HG03066 (cell line): ENCODE data around the gene C22orf15.
A peak's percentile ranks its signal among the peaks of the same experiment; 100 is the strongest.

Source experiments
- ATAC-seq: cut with Tn5 transposase; IDR thresholded peaks from one replicate; pipeline ENCODE4 v1.9.1; 2021; ENCODE audit warnings: low read depth; ENCODE audit not compliant: unreplicated experiment

The C22orf15 gene

DNA sequence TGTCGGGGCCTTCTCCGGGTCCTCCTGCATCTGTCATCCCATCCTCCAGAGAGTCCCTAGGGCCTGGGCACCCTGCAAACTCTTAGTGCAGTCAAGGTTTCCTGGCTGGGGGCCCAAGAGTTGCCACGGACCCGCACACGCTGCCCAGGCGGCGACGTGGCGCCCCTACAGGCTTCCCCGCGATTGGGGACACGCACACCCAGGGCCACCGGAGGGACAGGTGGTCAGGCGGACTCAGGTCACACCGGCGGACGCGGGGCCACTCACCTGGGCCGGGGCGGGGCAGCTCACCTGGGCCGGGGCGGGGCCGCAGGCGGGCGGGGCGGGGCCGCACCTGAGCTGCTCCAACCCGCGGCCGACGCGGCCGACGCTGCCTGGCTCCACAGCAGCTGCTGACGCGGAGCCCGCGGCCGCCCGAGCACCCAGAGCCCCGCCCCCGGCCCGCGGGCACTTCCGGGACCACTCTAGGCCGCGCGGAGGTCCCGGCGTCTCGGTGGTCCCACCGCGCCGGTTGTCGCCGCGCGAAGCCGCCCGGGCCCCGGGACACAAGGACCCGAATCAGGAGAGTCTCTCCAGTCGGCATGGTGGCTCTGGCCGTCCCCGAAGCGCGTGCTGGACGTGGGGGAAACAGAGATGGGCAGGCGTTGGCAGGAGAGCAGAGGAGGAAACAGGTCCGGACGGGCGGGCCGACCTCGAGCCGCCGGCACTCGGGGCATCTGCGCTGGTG is 11.9 kb upstream of the C22orf15 start, which contains the start of gene ZNF70:
ZNF70 (minus strand) TSS at position 399 of the 727 bp plus-strand sequence. CDS start 5,972 bp downstream, outside the sequence.
- ATAC-seq = no peak

DNA sequence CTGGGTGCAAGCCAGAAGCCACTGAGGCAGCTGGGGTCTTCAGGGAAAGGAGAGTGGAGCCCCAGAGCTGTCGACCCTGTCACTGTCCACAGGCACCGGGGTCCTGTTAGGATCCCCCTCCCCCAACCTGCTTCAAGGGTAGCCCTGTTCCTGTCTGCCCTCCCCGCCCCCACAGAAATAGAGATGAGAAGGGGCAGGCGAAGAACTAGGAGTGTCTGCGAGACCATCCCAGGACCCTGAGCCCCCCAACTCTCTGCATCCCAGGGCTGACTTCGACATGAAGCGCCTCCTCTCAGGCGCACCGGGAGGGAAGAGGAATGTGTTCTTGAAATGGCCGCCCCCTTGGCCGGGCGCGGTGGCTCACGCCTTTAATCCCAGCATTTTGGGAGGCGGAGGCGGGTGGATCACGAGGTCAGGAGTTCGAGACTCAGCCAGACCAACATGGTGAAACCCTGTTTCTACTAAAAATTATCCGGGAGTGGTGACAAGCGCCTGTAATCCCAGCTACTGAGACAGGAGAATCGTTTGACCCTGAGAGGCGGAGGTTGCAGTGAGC is 11.3 kb upstream of the C22orf15 start:
- no peak for ATAC-seq

DNA sequence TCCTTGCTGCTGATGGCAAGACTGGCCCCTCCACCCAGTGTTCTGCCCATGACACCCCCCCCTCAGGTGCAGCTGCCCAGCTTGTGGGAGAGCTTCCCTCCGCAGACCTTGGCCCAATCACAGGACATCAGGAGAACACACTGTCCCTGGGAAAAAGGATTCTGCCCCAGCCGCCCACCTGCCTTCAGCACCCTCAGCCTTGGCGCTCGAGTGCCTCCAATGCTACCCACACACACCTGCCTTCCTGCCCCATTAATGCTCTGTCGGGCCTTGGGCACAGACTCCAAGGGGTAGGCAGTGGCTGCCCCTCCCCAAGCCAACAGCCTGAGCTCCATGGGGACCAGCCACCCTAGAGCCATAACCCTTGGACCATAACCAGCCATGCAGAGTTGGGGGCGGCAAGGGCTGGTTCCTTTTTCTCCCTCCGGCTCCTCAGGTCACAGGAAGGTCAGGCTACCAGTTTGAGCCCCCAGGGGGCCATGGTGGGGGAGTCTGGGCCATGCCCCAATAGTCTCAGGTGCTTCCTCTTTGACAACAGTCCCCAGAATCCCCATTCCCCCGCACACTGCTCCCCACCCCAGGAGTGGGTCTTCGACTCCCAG is 10.6 kb upstream of the C22orf15 start:
- no peak for ATAC-seq

DNA sequence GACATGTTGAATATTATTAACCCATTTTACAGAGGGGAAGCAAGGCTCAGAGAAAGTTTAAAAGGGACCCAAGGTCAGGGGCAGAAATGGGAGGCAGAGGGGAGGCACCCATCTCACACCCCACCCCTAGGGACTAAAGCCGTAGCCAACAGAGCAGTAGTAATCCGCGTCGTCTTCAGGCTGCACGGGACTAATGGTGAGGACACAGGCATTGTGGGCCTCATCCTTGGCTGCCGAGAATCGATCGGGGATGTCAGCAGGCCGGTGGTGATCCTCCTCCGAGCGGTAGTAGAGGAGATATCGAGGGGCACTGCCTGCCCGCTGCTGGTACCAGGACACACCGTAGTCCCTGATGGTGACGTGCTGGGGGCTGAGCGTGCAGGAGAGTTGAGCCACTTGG is 10.0 kb upstream of the C22orf15 start:
- no peak for ATAC-seq

DNA sequence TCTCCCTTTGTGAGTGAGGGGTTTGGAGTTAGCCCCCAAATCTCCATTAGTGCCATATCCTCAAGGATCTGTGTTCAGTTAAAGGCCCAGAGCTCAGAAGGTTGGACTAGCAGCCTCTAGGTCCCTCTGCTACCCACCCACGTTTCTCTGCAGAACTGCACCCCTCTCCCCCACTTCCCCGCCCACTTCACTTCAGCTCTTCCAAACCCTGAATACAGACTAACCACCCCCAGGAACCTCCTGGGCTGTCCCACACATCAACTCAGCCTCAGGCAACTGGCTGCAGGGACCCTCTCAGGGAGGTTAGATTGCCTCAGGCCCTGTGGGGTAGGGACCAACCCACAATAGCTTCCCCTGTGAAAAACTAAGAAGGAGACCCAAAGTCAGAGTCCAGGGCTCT is 9.4 kb upstream of the C22orf15 start:
- ATAC-seq = no peak

DNA sequence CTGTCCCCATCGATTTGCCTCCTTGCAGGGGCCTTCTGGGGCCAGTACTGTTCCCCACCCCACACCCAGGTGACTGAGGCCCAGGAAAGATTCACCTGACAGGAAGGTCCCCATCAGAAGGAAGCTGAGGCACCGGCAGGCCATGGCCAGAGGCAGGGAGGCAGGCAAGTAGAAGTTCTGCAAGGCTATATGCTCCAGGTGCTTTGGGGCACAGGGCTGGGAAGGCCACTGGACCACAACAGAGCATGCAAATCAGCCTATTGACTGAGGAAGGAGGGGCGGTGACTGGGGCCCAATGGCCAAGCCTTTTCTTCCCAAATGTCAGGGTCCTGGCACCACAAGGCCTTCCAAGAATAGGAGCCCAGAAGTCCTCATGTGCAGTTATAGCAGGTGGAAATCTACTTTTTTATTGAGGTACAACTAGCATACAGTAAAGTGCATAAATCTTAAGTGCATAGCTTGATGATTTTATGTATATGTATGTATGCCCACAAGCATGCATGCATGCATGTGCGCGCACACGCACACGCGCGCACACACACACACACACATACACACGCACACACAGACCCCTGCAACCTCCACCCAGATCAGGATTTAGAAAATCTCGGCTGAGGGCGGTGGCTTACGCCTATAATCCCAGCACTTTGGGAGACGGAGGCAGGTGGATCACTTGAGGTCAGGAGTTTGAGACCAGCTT is 8.4 kb upstream of the C22orf15 start, which contains the start of gene VPREB3:
VPREB3 (minus strand) TSS at position 206 of the 700 bp plus-strand sequence; CDS start at position 144, 62 bp downstream.
- no peak for ATAC-seq

DNA sequence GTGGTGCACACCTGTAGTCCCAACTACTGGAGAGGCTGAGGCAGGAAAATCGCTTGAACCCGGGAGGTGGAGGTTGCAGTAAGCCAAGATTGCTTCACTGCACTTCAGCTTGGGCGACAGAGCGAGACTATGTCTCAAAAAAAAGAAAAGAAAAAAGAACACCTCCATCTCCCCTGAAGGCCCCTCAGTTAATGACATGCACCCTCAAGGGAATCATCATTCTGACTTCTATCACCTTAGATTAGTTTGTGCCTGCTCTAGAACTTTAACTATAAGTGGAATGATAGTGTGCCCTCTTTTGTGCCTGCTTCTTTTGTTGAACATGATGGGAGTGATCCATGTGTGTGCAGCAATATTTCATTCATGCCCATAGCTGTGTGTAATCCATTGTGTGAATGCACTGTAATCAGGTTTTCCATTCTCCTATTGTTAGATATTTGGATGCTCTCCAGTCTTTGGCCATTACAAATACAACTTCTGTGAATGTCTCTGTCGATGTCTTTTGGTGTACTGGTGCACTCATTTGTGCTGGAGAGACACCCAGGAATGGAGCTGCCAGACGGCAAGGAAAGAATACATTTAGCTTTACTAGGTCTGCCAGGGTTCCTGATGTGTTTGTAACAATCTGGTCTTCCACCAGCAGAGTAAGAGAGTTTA is 7.7 kb upstream of the C22orf15 start:
- ATAC-seq = no peak

DNA sequence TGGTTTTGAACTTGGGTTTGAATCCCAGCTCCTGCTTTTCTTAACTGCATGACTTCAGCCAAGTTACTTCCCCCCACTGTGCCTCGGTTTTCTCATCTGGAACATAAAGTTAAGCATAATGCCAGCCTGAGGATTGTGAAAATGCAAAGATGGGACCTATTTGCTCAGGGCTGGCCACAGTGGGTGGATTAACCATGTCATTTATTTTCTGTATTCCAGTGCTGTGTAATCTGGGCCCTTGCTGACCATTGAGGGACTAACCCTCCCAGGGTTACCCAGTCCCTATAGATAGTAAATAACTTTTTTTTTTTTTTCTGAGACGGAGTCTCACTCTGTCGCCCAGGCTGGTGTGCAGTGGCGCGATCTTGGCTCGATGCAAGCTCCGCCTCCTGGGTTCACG is 7.1 kb upstream of the C22orf15 start:
- ATAC-seq = no peak

DNA sequence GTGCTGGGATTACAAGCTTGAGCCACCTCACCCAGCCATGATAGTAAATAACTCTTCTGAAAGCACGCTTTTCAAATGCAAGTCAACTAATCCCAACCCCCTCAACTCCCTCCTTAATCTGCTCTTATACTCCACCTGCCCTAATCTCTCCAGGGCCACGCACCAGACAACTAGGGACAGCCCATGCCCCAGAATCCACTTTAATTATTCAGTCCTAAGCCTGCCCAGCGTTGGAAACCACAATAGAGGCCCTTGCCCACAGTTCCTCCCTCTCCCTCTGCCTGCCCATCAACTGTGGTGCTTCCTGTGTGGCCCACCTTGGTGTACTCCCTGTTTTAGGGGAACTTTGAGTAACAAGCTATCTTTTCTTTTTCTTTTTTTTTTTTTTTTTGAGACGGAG is 5.9 kb upstream of the C22orf15 start:
- no peak for ATAC-seq

DNA sequence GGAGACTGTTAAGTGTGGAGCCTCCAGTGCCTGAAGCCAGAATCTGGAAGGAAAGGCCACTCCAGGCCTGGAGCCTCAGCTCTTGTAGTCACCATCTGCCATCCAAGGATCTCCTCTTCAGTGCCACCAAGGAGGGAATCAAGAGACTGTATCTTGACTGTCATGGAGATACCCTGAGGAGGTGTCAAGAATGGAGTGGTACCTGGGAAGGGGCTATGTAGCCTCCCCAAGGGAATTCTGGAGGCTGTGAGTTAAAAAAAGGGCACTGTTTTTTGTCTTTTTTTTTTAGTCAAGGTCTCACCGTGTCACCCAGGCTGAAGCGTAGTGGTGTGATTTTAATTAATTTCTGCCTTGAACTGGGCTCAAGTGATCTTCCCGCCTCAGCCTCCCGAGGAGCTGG is 3.2 kb upstream of the C22orf15 start:
- no peak for ATAC-seq

DNA sequence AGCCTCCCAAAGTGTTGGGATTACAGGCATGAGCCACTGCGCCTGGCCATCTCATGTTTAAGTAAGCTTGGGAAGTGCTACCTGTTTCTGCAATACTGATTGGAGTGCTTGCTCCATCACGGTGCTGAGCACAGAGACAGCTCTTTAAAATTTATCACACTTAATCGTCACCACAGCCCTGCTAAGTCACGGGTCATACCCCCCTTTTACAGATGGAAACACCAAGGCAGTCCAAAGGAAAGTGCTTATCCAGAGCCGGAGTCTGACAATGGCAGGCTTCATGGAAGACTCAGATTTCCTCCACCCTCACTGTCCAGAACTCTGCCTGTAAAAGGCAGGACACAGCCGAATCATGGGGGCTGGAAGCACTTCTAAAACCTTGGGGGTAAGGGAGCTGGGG is 2.7 kb upstream of the C22orf15 start:
- ATAC-seq = no peak

DNA sequence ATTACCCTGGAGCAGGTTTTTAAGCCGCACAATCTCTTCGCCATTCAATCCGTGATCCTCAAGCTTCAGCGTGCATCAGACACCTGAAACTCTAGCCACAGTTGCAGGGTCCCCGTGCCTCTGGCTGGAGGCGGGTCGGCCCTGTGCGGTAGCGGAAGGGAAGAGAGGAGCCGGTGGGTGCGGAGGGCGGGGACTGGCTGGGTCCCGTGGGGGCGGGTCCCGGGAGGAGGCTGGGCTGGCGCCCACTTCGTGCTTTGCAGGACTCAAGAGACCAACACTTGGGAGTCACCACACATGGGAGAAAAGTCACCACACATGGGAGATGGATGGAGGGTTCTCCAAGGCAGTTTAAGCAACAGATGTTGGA is 772 bp downstream of the C22orf15 start:
- no peak for ATAC-seq

DNA sequence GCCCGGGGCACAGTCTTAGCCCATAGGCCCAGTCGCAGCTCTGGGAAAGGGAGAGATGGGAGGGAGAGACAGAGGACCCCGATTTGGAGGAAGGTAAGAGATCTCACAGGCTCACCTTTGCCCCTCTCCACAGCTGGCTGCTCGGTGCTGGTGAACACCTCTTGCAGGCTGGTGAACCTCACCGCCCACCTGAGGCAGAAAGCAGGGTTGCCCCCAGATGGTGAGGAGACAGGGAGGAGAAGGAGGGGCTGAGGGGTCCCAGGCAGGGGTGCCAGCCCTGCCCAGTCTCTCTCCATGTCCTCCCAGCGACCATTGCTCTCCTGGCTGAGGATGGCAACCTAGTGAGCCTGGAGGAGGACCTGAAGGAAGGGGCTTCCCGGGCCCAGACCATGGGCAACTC is 1.2 kb downstream of the C22orf15 start:
- ATAC-seq = no peak

DNA sequence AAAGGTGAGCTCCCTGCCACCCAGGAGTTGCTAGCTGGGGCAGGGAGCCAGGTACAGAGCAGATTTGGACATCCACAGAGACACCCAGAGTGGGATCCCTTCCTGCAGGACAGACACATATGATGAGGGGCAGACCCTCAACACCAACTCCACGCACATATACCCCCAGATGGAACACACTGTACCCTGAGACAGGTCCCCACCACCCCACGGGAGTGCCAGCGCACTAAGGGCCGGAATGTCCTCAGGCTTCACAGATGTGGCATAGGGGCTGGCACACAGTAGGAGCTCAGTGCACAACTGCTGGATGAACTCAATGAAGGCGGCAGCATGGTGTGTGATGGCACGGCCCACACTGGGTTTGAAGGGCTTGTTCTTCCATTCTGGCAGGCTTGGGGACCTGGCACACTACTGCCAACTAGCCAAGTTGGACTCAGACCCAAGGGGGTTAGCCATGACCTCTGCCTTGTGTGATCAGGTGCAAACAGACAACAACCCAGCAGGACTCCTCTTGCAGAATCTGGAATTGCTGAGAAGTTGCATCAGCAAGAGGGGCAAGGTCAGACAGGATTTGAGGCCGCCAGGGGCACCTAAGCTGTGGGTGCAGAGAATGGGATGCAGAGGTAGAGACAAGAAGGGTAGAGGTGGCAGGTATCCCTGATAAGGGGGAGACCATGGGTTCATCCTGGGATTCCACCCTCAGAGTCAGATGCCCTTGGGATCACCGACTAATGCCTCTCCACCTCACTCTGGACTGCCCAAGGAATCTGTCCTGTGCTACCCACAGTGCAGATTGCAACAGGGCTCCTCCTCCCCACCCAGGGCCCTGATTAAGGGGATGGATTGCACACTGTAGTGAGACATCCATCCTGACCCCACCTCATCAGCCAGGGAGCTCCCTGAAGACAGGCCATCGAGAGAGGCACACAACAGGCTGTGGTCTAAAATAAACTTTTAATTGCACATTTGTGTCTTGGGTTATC is 2.4 kb downstream of the C22orf15 start:
- ATAC-seq = no peak

DNA sequence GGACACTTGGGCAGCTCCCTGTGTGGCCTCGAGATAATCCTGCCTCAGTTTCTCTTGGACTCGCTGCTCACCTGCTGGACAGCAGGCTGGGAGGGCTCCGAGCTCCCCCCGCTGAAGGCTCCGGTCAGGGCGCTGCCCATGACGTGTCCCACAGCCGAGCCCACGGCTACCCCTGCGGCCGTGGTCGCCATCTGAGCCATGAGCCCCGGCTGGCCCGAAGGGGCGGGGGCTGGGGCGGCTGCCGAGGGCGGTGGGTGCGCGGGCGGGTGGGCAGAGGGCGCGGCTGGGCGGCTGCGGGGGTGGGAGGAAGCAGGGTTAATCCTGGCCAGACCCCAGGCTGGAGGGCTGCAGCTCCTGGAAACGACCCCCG is 4.5 kb downstream of the C22orf15 start:
- no peak for ATAC-seq

DNA sequence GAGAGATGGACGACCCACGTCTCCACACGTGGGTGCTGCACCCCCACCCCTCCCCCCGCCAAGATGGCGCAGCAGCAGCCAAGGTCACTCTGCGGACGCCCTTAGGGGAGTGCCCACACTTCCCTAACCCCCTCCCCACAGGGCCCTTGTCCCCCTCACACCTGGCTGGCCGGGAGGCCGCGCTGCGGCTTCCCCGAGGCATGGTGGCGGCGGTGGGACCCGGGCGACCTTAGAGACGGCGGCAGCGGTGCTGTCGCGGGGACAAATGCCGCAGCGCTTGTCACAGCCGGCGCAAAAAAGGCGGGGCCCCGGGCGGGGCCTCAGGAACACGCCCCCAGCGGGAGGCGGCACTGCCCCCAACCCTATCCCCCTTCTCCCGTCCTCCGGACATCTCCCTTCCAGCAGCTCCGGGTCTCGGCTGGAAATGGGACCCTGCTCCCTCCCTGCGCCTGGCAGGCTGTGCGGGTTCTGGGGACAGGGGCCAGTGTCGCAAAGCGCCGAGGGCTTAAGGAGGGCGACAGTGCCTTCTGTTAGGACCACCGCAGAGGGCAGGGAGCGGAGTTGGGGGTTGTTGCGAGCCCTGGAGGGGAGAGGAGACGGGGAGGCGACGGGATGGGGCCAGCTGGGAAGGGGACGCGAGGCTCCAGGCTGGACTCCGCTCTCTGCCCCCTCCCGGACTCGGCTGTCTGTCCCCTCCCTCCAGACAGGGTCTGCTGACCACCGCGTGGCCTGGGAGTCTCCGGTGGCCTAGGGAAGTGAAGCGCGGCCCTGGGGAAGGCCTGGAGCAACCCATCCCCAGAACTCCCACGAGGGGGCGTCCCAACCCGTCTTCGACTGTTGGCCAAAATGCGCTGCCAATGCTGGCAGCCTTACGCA is 5.1 kb downstream of the C22orf15 start, which contains the start of gene CHCHD10:
CHCHD10 (minus strand) TSS at position 300 of the 876 bp plus-strand sequence; CDS start at position 202, 98 bp downstream.
- peak; percentile 44 for ATAC-seq

DNA sequence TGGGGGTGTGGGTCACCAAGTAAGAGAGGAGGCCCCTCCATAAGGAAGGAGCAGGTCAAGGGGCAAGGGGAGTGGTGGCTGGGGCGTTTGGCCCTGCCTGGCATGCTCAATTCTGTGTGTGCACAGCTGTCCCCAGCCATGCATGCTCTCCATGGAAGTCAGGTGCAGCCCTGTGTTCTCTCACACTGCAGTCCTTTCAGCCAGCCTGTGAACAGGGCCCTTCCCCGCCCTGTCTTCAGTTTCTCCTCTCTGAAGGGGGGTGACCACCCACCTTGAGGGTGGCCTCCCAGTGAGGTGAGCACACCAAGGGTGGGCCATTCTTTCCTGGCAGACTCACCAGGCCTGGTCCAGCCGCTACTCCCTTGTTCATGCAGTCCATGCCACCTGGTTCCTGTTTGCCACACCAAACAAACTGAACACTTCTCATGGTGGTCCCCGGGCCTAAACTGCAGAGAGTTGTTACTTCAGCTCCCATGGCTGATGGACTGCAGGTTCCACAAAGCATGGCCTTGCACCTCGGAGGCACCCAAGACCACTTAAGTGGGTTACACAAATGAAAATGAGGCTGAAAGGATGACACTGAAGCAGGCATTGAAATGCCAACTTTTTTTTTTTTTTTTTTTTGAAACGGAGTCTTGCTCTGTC is 6.7 kb downstream of the C22orf15 start:
- ATAC-seq = no peak

DNA sequence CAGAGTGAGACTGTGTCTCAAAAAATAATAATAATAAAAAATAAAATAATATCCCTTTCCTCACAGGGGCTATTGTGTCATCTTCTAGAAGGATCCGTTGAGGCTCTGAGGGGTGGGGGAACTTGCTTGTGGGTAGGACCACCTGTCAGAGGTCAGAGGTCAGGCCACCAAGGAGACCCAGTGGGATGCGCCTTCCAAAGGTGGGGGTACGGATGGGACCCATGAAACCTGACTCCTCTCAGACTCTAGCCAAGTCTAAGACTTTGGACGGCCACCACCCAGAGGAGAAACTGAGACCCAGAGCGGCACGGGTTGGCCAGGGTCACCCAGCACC is 9.5 kb downstream of the C22orf15 start:
- ATAC-seq = no peak
